Gastrocnemius medialis (tissue), 4 donors: ENCODE measurements around the gene CAPZB. TPM values are rescaled to one million over a fixed set of nuclear protein-coding genes. Genes with fewer than 3 reads are reported as not detected.
A peak's percentile ranks its signal among the peaks of the same experiment; 100 is the strongest.

Experiments
- ATAC-seq, 2 donors: fragments of 150-250 bp; one replicate each; pipeline ENCODE4 v1.9.1; 2016
- DNase-seq, 2 donors: peaks; one replicate each; pipeline ENCODE4 v3.0.0-alpha.2; 2019
- H3K27ac ChIP-seq, 4 donors: fragments of 200-600 bp; sonication (generic); 1 replicate in 1 of 4; 2 replicates in 3 of 4; pipeline ENCODE4 v1.5.1; 2016 to 2018; ENCODE audit warnings: mild to moderate bottlenecking in 2 of 4, moderate library complexity in 1 of 4
- H3K27me3 ChIP-seq, 3 donors: fragments of 200-600 bp; sonication (generic) in 2 of 3; 1 replicate in 1 of 3; 2 replicates in 2 of 3; pipeline versions ENCODE4 v1.5.1 to v1.6.0; 2016 to 2019; ENCODE audit warnings: mild to moderate bottlenecking in 1 of 3, moderate library complexity in 1 of 3
- H3K36me3 ChIP-seq, 2 donors: fragments of 200-600 bp; sonication (generic) in 1 of 2; one replicate each; pipeline ENCODE4 v1.5.1; 2017 to 2018
- H3K4me1 ChIP-seq, 2 donors: fragments of 200-600 bp; sonication (generic) in 1 of 2; one replicate each; pipeline ENCODE4 v1.5.1; 2016 to 2017; ENCODE audit warnings: mild to moderate bottlenecking in 2 of 2
- H3K4me3 ChIP-seq, 4 donors: fragments of 200-600 bp; sonication (generic) in 3 of 4; 1 replicate in 1 of 4; 2 replicates in 3 of 4; pipeline ENCODE4 v1.5.1; 2016 to 2019; ENCODE audit warnings: mild to moderate bottlenecking in 2 of 4
- H3K9me3 ChIP-seq, 3 donors: fragments of 200-600 bp; sonication (generic) in 2 of 3; 1 replicate in 1 of 3; 2 replicates in 2 of 3; pipeline ENCODE4 v1.5.1; 2016 to 2019
- POLR2A ChIP-seq, 2 donors: fragments of 450-650 bp; IDR thresholded peaks; one replicate each; pipeline ENCODE4 v1.6.1; 2017; ENCODE audit warnings: antibody characterized with exemption in 2 of 2, mild to moderate bottlenecking in 2 of 2, moderate library complexity in 2 of 2
- in situ Hi-C, 4 donors: fragments of 200-750 bp; cut with MboI; loops; one replicate each; pipeline versions ENCODE4 v1.15.0 to v1.8.0; 2017; ENCODE audit warnings: low sequenced_read_pairs in 4 of 4
- intact Hi-C: fragments of 100-400 bp; cut with DNase I; formaldehyde crosslinking; loops from one replicate; pipeline ENCODE4 v1.15.1; 2023; ENCODE audit warnings: low total_unique reads
- total RNA-seq, 4 donors: library from RNA; depleted of rRNA; stranded (reverse); fragments of >200 nt; gene quantifications; one replicate each; pipeline versions ENCODE4 v1.1.0 to v1.2.3, GENCODE V29; 2016
- TF ChIP-seq, protein P1 (sequence below), 5 experiments: fragments of 450-650 bp in 3 of 5; fragments of 200-600 bp in 2 of 5; sonication (generic) in 2 of 5; IDR thresholded peaks in 4 of 5; conservative IDR thresholded peaks in 1 of 5; 1 replicate in 4 of 5; 2 replicates in 1 of 5; pipeline ENCODE4 v1.5.1; 2016 to 2019; ENCODE audit warnings: antibody characterized with exemption in 5 of 5, mild to moderate bottlenecking in 3 of 5, moderate library complexity in 3 of 5

CAPZB gene
- 10 to 100 TPM; 48.6 to 93.8 (median 74.9) TPM for total RNA-seq

DNA sequence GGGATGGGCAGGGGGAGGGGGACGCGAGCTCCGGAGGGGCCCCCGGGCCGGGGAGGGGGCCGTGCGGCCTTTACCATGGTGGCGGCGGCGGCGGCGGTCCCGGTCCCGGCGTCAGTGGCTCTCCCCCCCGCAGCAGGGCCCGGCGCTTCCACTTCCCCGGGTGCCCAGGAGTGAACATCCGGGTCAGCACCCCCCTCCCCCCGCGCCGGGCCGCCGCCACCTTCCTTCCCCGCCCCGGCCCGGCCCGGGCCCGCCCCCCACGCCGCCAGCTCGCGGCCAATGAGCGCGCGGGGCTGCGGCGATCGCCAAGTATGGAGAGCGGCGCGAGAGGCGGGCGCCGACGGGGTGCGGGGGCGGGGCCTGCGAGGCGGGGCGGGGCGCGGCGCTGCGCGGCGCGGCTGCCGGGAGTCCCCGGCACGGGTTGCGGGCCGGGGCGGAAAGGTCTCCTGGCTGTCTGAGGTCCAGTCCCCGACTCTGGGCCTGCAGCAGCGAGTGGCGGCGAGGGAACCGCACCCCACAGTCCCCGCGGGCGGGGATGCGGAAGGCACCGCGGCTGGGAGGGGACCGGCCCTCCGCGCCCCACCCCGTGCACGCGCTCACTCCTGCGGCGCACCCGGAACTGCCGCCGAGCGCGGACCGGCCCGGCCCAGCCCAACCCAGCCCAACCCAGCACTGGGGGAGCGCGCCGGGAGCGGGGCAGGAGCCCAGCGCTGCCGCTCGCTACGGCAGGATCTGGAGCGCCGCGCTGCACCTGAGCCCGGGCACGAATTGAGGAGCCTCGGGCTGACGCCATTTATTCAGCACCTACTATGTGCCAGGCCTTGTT lies at the start of gene CAPZB:
Gene CAPZB (minus strand): TSS at position 178 of the 826 bp plus-strand sequence. CDS start 101 bp downstream, at position 77.
- in situ Hi-C loops, result loop anchor here in 3 of 4 donors (10.0 to 25.0 kb wide), 4 partner anchors 98 to 169 kb away; a partner anchor contains a TSS
- Histone ChIP-seq H3K4me3 (peak within 1 kb of the TSS; percentile 83 to 98 (median 90)), H3K36me3 (no peaks in the 10 kb centered on the region), H3K27me3 (no peaks in the 10 kb centered on the region), H3K27ac (peak within 1 kb of the TSS; percentile 87 to 99 (median 97)), H3K4me1 (peaks cover 52 to 56% of the 10 kb centered on the region in 2 donors), H3K9me3 (no peaks in the 10 kb centered on the region)
- intact Hi-C loops, result loop anchor here (2.0 to 5.0 kb wide), 5 partner anchors 49 to 167 kb away; a partner anchor contains a TSS
- DNase-seq (peak; percentile 92 to 93), ATAC-seq (peak; percentile 85 to 88)
- peak; percentile 79 to 84 for TF ChIP-seq POLR2A (IDR thresholded peaks at IDR 0.05)
- TF ChIP-seq, protein P1, sequence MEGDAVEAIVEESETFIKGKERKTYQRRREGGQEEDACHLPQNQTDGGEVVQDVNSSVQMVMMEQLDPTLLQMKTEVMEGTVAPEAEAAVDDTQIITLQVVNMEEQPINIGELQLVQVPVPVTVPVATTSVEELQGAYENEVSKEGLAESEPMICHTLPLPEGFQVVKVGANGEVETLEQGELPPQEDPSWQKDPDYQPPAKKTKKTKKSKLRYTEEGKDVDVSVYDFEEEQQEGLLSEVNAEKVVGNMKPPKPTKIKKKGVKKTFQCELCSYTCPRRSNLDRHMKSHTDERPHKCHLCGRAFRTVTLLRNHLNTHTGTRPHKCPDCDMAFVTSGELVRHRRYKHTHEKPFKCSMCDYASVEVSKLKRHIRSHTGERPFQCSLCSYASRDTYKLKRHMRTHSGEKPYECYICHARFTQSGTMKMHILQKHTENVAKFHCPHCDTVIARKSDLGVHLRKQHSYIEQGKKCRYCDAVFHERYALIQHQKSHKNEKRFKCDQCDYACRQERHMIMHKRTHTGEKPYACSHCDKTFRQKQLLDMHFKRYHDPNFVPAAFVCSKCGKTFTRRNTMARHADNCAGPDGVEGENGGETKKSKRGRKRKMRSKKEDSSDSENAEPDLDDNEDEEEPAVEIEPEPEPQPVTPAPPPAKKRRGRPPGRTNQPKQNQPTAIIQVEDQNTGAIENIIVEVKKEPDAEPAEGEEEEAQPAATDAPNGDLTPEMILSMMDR (IDR thresholded peaks at IDR 0.05 in 4 of 5, conservative IDR thresholded peaks at IDR 0.05 in 1 of 5), result no peak

DNA sequence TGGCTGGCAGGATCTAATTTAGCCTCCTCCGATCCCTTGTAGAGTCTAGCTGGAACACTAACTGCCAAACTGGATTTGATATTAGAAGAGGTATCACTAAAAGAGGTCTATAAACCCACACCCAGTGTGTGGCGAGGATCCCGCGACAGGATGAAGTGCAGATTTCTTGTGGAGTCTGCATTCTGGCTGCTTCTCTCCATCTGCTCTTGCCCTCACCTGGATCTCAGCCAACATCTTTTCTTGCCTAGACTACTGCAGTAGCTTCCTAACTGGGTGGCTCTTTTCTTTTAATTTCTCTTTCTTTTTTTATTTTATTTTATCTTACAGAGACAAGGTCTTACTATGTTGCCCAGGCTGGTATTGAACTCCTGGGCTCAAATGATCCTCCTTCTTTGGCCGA lies 48.9 kb upstream of the CAPZB start:
- TF ChIP-seq, protein P1 (IDR thresholded peaks at IDR 0.05 in 4 of 5, conservative IDR thresholded peaks at IDR 0.05 in 1 of 5), result no peak
- no peak for TF ChIP-seq POLR2A (IDR thresholded peaks at IDR 0.05)
- H3K4me1 ChIP-seq, result no peaks in the 10 kb centered on the region
- ATAC-seq, result no peak
- DNase-seq, result no peak
- H3K27ac ChIP-seq, result no peak overlapping the region
- H3K4me3 ChIP-seq, result no peak overlapping the region
- H3K27me3 ChIP-seq, result no peaks in the 10 kb centered on the region
- intact Hi-C loops (no loop called here), in situ Hi-C loops (no loop called here)
- H3K9me3 ChIP-seq, result no peaks in the 10 kb centered on the region
- H3K36me3 ChIP-seq, result no peaks in the 10 kb centered on the region

DNA sequence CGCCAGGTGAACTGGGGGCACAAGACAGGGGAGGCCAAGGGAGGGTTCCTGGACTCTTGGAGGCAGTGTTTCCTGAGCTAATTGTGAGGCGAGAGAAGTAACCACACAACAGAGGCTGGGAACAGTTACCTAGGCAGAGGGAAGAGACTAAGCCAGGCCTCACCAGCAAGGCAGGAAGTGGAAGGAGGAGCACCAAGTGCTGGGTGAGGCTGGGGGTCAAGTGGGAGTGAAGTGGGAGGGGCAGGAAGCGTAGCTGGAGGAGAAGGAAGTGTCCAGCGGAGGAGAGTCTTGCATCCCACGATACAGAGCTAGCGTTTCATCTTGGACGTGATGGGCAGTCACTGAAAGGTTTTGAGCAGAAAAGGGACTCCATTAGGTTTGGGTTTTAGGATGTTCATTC lies 48.3 kb upstream of the CAPZB start:
- Histone ChIP-seq H3K4me1 (no peaks in the 10 kb centered on the region), H3K9me3 (no peaks in the 10 kb centered on the region), H3K27ac (no peak overlapping the region), H3K27me3 (no peaks in the 10 kb centered on the region), H3K4me3 (no peak overlapping the region), H3K36me3 (no peaks in the 10 kb centered on the region)
- intact Hi-C loops (no loop called here), in situ Hi-C loops (no loop called here)
- TF ChIP-seq, protein P1 (IDR thresholded peaks at IDR 0.05 in 4 of 5, conservative IDR thresholded peaks at IDR 0.05 in 1 of 5), result no peak
- TF ChIP-seq POLR2A (IDR thresholded peaks at IDR 0.05), result no peak
- DNase-seq (peak; percentile 16 to 17), ATAC-seq (peak in 1 of 2 donors; percentile 56)

DNA sequence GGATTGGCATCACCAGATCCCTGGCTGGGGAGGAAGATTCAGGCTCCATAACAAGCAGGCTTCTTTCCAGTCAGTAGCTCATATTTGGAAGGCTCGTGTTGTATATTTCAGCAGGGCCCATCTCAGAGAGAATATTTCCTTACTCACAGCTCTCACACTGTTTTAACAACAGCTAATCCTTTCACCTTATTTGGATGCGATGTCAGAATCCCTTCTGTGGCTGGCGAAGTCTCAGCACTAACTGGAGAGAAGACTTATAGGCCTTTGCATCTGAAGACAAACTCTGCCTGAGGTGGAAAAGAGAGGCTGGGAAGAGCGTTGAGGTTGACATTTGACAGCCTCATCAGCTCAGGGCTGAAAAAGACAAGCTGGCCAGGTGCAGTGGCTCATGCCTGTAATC lies 47.2 kb upstream of the CAPZB start:
- no peaks in the 10 kb centered on the region for H3K4me1 ChIP-seq
- intact Hi-C loops, result no loop called here
- in situ Hi-C loops, result no loop called here
- H3K9me3 ChIP-seq, result no peaks in the 10 kb centered on the region
- DNase-seq, result no peak
- H3K36me3 ChIP-seq, result no peaks in the 10 kb centered on the region
- no peaks in the 10 kb centered on the region for H3K27me3 ChIP-seq
- H3K4me3 ChIP-seq, result no peak overlapping the region
- H3K27ac ChIP-seq, result no peak overlapping the region
- no peak for TF ChIP-seq POLR2A (IDR thresholded peaks at IDR 0.05)
- TF ChIP-seq, protein P1 (IDR thresholded peaks at IDR 0.05 in 4 of 5, conservative IDR thresholded peaks at IDR 0.05 in 1 of 5), result no peak
- no peak for ATAC-seq
